Right atrium auricular region (tissue), 2 donors: ENCODE data around the gene MS4A10. TPM values are rescaled to one million over a fixed set of nuclear protein-coding genes. Genes with fewer than 3 reads are reported as not detected.

Experiments
- DNase-seq: peaks from one replicate; pipeline ENCODE4 v3.0.0-alpha.2; 2019; ENCODE audit warnings: low spot score
- H3K27ac ChIP-seq, 2 donors: fragments of 200-600 bp; sonication (generic); 1 replicate in 1 of 2; 2 replicates in 1 of 2; pipeline ENCODE4 v1.5.1; 2016 to 2019
- H3K27me3 ChIP-seq, 2 donors: fragments of 200-600 bp; sonication (generic); one replicate each; pipeline versions ENCODE4 v1.5.1 to v1.6.0; 2017 to 2019
- H3K36me3 ChIP-seq: fragments of 200-600 bp; sonication (generic); one replicate; pipeline ENCODE4 v1.5.1; 2016
- H3K4me1 ChIP-seq, 2 donors: fragments of 200-600 bp; sonication (generic); one replicate each; pipeline versions ENCODE4 v1.5.1 to v1.6.0; 2017 to 2019
- H3K4me3 ChIP-seq, 2 donors: fragments of 200-600 bp; sonication (generic); 1 replicate in 1 of 2; 2 replicates in 1 of 2; pipeline ENCODE4 v1.5.1; 2017 to 2019; ENCODE audit warnings: mild to moderate bottlenecking in 1 of 2, moderate library complexity in 1 of 2
- H3K9me3 ChIP-seq, 2 donors: fragments of 200-600 bp; sonication (generic); one replicate each; pipeline ENCODE4 v1.5.1; 2019
- total RNA-seq, 2 donors: library from RNA; depleted of rRNA; stranded (reverse); fragments of >200 nt; gene quantifications; one replicate each; pipeline ENCODE4 v1.1.0, GENCODE V29; 2016
- TF ChIP-seq, protein P1 (sequence below), 2 donors: fragments of 200-600 bp; sonication (generic); IDR thresholded peaks; one replicate each; pipeline ENCODE4 v1.5.1; 2019; ENCODE audit warnings: antibody characterized with exemption in 2 of 2

MS4A10 gene
- total RNA-seq, 2 donors from 2014 or later: not detected

- DNase-seq: no peak
- TF ChIP-seq, protein P1, sequence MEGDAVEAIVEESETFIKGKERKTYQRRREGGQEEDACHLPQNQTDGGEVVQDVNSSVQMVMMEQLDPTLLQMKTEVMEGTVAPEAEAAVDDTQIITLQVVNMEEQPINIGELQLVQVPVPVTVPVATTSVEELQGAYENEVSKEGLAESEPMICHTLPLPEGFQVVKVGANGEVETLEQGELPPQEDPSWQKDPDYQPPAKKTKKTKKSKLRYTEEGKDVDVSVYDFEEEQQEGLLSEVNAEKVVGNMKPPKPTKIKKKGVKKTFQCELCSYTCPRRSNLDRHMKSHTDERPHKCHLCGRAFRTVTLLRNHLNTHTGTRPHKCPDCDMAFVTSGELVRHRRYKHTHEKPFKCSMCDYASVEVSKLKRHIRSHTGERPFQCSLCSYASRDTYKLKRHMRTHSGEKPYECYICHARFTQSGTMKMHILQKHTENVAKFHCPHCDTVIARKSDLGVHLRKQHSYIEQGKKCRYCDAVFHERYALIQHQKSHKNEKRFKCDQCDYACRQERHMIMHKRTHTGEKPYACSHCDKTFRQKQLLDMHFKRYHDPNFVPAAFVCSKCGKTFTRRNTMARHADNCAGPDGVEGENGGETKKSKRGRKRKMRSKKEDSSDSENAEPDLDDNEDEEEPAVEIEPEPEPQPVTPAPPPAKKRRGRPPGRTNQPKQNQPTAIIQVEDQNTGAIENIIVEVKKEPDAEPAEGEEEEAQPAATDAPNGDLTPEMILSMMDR (IDR thresholded peaks at IDR 0.05): no peak
- no peaks in the 10 kb centered on the region for H3K36me3 ChIP-seq
- H3K4me1 ChIP-seq: peaks cover 0 to 8% of the 10 kb centered on the region in 2 donors
- H3K27ac ChIP-seq: no peak overlapping the region
- no peaks in the 10 kb centered on the region for H3K9me3 ChIP-seq
- no peaks in the 10 kb centered on the region for H3K27me3 ChIP-seq
- H3K4me3 ChIP-seq: no peak overlapping the region
These were observed 3.7 kb upstream of the MS4A10 start for GRCh38 chr11:60781286-60781980.

DNA sequence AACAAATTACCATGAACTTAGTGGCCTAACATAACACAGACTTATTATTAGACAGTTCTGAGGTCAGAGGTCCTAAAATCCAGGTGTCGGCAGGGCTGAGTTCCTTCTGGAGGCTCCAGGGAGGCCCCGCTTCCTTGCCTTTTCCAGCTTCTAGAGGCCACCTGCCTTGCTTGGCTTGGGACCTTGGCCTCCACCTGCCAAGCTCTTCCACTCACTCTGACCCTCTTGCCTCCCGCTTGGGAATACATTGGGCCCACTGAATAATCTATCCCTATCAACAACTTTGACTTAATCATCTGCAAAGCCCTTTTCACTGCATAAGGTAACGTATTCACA, 3.2 kb upstream of the MS4A10 start:
- Histone ChIP-seq H3K4me1 (peaks cover 0 to 13% of the 10 kb centered on the region in 2 donors), H3K27ac (no peak overlapping the region), H3K27me3 (no peaks in the 10 kb centered on the region), H3K9me3 (no peaks in the 10 kb centered on the region), H3K36me3 (no peaks in the 10 kb centered on the region), H3K4me3 (no peak overlapping the region)
- DNase-seq: no peak
- TF ChIP-seq, protein P1 (IDR thresholded peaks at IDR 0.05): no peak

DNA sequence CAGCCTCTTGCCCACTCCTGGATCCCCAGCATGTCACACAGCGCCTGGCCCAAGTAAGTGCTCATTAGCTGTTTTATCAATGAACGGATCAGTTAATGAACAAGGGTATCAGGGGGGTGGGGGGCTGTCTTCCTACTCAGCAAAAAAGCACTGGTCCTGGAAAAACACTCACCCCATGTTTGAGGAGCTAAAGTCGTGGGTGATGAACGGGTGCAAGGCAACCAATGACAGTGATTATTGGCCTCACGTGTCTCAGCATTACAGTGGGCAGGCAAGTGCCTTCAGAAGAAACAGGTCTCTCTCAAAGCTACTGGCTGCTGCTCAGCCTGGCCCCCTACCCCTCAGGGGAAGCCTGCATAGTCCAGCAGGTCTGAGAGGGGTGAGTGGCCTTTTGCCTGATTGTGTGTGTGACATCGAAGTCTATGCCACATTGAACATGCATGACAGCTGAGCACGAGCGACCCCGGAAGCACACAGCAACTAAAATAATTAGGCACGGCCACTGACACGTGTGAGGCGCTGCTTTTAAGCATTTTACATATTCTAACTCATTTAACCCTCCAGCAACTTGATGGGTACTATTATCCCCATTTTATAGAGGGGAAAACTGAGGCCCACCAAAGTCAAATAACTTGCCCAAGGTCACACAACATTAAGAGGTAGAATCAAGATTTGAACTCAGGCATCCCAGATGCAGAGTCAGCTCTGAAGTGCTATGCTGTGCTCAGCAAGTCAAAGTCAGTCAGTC, 2.6 kb upstream of the MS4A10 start:
- H3K27me3 ChIP-seq: no peaks in the 10 kb centered on the region

GRCh38 chr11:60783141-60783484, 2.0 kb upstream of the MS4A10 start:
- Histone ChIP-seq H3K27ac (no peak overlapping the region), H3K27me3 (no peaks in the 10 kb centered on the region), H3K4me3 (no peak overlapping the region), H3K9me3 (no peaks in the 10 kb centered on the region), H3K36me3 (no peaks in the 10 kb centered on the region), H3K4me1 (peaks cover 0 to 19% of the 10 kb centered on the region in 2 donors)
- no peak for DNase-seq
- TF ChIP-seq, protein P1 (IDR thresholded peaks at IDR 0.05): no peak

More for the DNA sequence above, 2.6 kb upstream of the MS4A10 start:
- no peak overlapping the region for H3K4me3 ChIP-seq
- TF ChIP-seq, protein P1 (IDR thresholded peaks at IDR 0.05): no peak
- H3K36me3 ChIP-seq: no peaks in the 10 kb centered on the region
- no peak for DNase-seq
- H3K27ac ChIP-seq: no peak overlapping the region
- H3K4me1 ChIP-seq: peaks cover 0 to 18% of the 10 kb centered on the region in 2 donors
- no peaks in the 10 kb centered on the region for H3K9me3 ChIP-seq

DNA sequence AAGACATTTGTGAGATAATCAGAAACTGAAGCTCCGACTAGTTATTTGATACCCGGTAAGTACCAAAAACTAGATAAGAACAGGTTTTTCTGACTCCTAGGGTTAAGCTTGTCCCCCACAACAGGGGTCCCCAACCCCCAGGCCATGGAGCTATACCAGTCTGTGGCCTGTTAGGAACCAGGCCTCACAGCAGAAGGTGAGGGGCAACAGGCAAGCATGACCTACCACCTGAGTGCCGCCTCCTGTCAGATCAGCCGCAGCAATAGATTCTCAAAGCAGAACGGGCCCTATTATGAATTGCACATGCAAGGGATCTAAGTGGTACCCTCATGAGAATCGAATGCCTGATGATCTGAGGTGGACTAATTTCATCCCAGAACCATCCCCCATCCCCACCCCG, 1.2 kb upstream of the MS4A10 start:
- DNase-seq: no peak
- TF ChIP-seq, protein P1 (IDR thresholded peaks at IDR 0.05): no peak
- H3K4me3 ChIP-seq: no peak overlapping the region

More for the DNA sequence above, 1.2 kb upstream of the MS4A10 start:
- no peaks in the 10 kb centered on the region for H3K27me3 ChIP-seq
- H3K36me3 ChIP-seq: no peaks in the 10 kb centered on the region
- H3K9me3 ChIP-seq: no peaks in the 10 kb centered on the region
- peaks cover 0 to 19% of the 10 kb centered on the region in 2 donors for H3K4me1 ChIP-seq
- no peak overlapping the region for H3K27ac ChIP-seq
